ENCODE data around the gene TAF15. TPM values are rescaled to one million over a fixed set of nuclear protein-coding genes. Genes with fewer than 3 reads are reported as not detected.

TAF15 gene
- total RNA-seq, 2 donors from 2014 or later = 25.7 to 31.7 TPM

- DNase-seq (ENCODE audit: low spot score) = no peak
- no peaks in the 10 kb centered on the region for H3K27me3 ChIP-seq
- no peak overlapping the region for H3K27ac ChIP-seq
- no peak for TF ChIP-seq CTCF (IDR thresholded peaks at IDR 0.05)
- H3K9me3 ChIP-seq = no peaks in the 10 kb centered on the region
- H3K36me3 ChIP-seq = no peaks in the 10 kb centered on the region
- H3K4me3 ChIP-seq = no peak overlapping the region
- peaks cover 0 to 9% of the 10 kb centered on the region in 2 donors for H3K4me1 ChIP-seq
Measured at GRCh38 chr17:35889241-35889640, 80.0 kb downstream of the TAF15 start.

GRCh38 chr17:35889818-35890773, 80.8 kb downstream of the TAF15 start:
- no peaks in the 10 kb centered on the region for H3K9me3 ChIP-seq
- H3K4me1 ChIP-seq = peaks cover 0 to 9% of the 10 kb centered on the region in 2 donors
- no peaks in the 10 kb centered on the region for H3K36me3 ChIP-seq
- H3K4me3 ChIP-seq = no peak overlapping the region
- no peaks in the 10 kb centered on the region for H3K27me3 ChIP-seq
- H3K27ac ChIP-seq = no peak overlapping the region
- DNase-seq (ENCODE audit: low spot score) = no peak
- no peak for TF ChIP-seq CTCF (IDR thresholded peaks at IDR 0.05)

- H3K27ac ChIP-seq = no peak overlapping the region
- no peaks in the 10 kb centered on the region for H3K27me3 ChIP-seq
- no peak overlapping the region for H3K4me3 ChIP-seq
- TF ChIP-seq CTCF (IDR thresholded peaks at IDR 0.05) = no peak
- H3K4me1 ChIP-seq = peaks cover 0 to 9% of the 10 kb centered on the region in 2 donors
- H3K36me3 ChIP-seq = no peaks in the 10 kb centered on the region
- no peak for DNase-seq (ENCODE audit: low spot score)
- H3K9me3 ChIP-seq = no peaks in the 10 kb centered on the region
Measured at GRCh38 chr17:35890774-35891155, 81.5 kb downstream of the TAF15 start.

GRCh38 chr17:35891269-35891668, 82.0 kb downstream of the TAF15 start:
- TF ChIP-seq CTCF (IDR thresholded peaks at IDR 0.05) = no peak
- peaks cover 0 to 9% of the 10 kb centered on the region in 2 donors for H3K4me1 ChIP-seq
- DNase-seq (ENCODE audit: low spot score) = no peak
- H3K36me3 ChIP-seq = no peaks in the 10 kb centered on the region
- H3K9me3 ChIP-seq = no peaks in the 10 kb centered on the region
- H3K27ac ChIP-seq = no peak overlapping the region
- H3K27me3 ChIP-seq = no peaks in the 10 kb centered on the region
- H3K4me3 ChIP-seq = no peak overlapping the region

- no peak for TF ChIP-seq CTCF (IDR thresholded peaks at IDR 0.05)
- Histone ChIP-seq H3K27ac (no peak overlapping the region), H3K27me3 (no peaks in the 10 kb centered on the region), H3K36me3 (no peaks in the 10 kb centered on the region), H3K9me3 (no peaks in the 10 kb centered on the region), H3K4me3 (no peak overlapping the region), H3K4me1 (peaks cover 0 to 9% of the 10 kb centered on the region in 2 donors)
- no peak for DNase-seq (ENCODE audit: low spot score)
Measured at GRCh38 chr17:35892091-35893035, 83.1 kb downstream of the TAF15 start.

Data from right atrium auricular region (tissue), 2 donors.